Spleen (tissue), 11 donors: ENCODE results near the gene ATF6B. TPM values are rescaled to one million over a fixed set of nuclear protein-coding genes. Genes with fewer than 3 reads are reported as not detected.

Source experiments
- DNase-seq: peaks from one replicate; pipeline ENCODE4 v3.0.0-alpha.2; 2020
- H3K27ac ChIP-seq, 8 donors: fragments of 200-600 bp; sonication (generic) in 7 of 8; 1 replicate in 4 of 8; 2 replicates in 4 of 8; pipeline versions ENCODE4 v1.5.0 to v1.8.0; 2016 to 2021; ENCODE audit warnings: inconsistent platforms in 4 of 8, mild to moderate bottlenecking in 4 of 8, moderate library complexity in 1 of 8
- H3K27me3 ChIP-seq, 7 donors: fragments of 200-600 bp; sonication (generic) in 6 of 7; replicated peaks in 1 of 7; 1 replicate in 4 of 7; 2 replicates in 3 of 7; pipeline versions ENCODE4 v1.5.0 to v1.8.0; 2016 to 2021; ENCODE audit warnings: inconsistent platforms in 3 of 7, mild to moderate bottlenecking in 1 of 7
- H3K36me3 ChIP-seq, 6 donors: fragments of 200-600 bp; sonication (generic) in 5 of 6; 1 replicate in 4 of 6; 2 replicates in 2 of 6; pipeline versions ENCODE4 v1.5.0 to v1.8.0; 2016 to 2021; ENCODE audit warnings: inconsistent platforms in 2 of 6
- H3K4me1 ChIP-seq, 6 donors: fragments of 200-600 bp; sonication (generic) in 5 of 6; 1 replicate in 3 of 6; 2 replicates in 3 of 6; pipeline versions ENCODE4 v1.5.0 to v1.8.0; 2016 to 2021; ENCODE audit warnings: inconsistent platforms in 3 of 6
- H3K4me3 ChIP-seq, 8 donors: fragments of 200-600 bp; sonication (generic) in 7 of 8; 1 replicate in 4 of 8; 2 replicates in 4 of 8; pipeline versions ENCODE4 v1.5.0 to v1.8.0; 2016 to 2021; ENCODE audit warnings: inconsistent platforms in 4 of 8, mild to moderate bottlenecking in 4 of 8, moderate library complexity in 2 of 8
- H3K9me3 ChIP-seq, 8 donors: fragments of 200-600 bp; sonication (generic) in 7 of 8; 1 replicate in 4 of 8; 2 replicates in 4 of 8; pipeline versions ENCODE4 v1.5.0 to v1.8.0; 2016 to 2021; ENCODE audit warnings: inconsistent platforms in 4 of 8
- CTCF ChIP-seq, 11 experiments: fragments of 200-600 bp in 7 of 11; fragments of 450-650 bp in 4 of 11; sonication (generic) in 4 of 11; IDR thresholded peaks in 8 of 11; conservative IDR thresholded peaks in 3 of 11; 1 replicate in 7 of 11; 2 replicates in 4 of 11; pipeline versions ENCODE4 v1.4.0 to v1.8.0; 2016 to 2021; ENCODE audit warnings: antibody characterized with exemption in 11 of 11, inconsistent platforms in 4 of 11, mild to moderate bottlenecking in 1 of 11
- POLR2A ChIP-seq, 3 donors: fragments of 450-650 bp; IDR thresholded peaks; one replicate each; pipeline ENCODE4 v1.5.1; 2017; ENCODE audit warnings: antibody characterized with exemption in 3 of 3, mild to moderate bottlenecking in 1 of 3
- POLR2AphosphoS5 ChIP-seq, 3 donors: sonication (generic); formaldehyde crosslinking; IDR thresholded peaks; one replicate each; pipeline ENCODE4 v1.5.1; 2017; ENCODE audit warnings: antibody characterized with exemption in 3 of 3
- WGBS, 5 donors: extraction: QIAGEN DNeasy Blood & Tissue Kit in 3 of 5; methylation state at CpG; one replicate each; pipeline versions ENCODE4 v1.1.5 to v1.1.7; 2013 to 2018; 5-methylcytosine and 5-hydroxymethylcytosine counted together
- intact Hi-C: fragments of 100-400 bp; cut with DNase I; formaldehyde crosslinking; loops from one replicate; pipeline ENCODE4 v1.15.0; 2023; ENCODE audit warnings: low total_unique reads
- polyA plus RNA-seq, 3 donors: library from polyadenylated mRNA; stranded (reverse); fragments of 200-250 nt; gene quantifications; one replicate each; pipeline ENCODE4 v1.2.1, GENCODE V29; 2013
- total RNA-seq, 7 donors: library from RNA; depleted of rRNA in 3 of 7; stranded (reverse); fragments of >200 nt in 3 of 7; fragmentation: NEBNext Ultra II Directional in 4 of 7; extraction: Animal tissue kit (Norgen Biotek cat#: 25700) in 4 of 7; gene quantifications; one replicate each; pipeline versions ENCODE4 v1.1.0 to v1.2.1, GENCODE V29; 2016 to 2021
- donor health status: healthy with polysubstance abuse.
- donor health status: DM: no; HTN: no; CAD: no; lungs with moderate emphysema.
- donor health status: DM: no; HTN: no; CAD: no.
- donor health status: Bipolar disorder and iron deficiency.
- donor health status: healthy.
- donor health status: DM: no; HTN: no; CAD: no.
- donor health status: DM: yes; HTN: yes; CAD: no.

Gene ATF6B
- total and polyA plus RNA-seq, 10 donors, result 45.3 to 126 (median 92.7) TPM

- Histone ChIP-seq H3K36me3 (peaks cover 0 to 36% (median 0%) of the 10 kb centered on the region in 6 donors), H3K27me3 (peaks cover 0 to 41% (median 20%) of the 10 kb centered on the region in 7 donors), H3K27ac (no peak overlapping the region), H3K4me3 (peak overlapping the region in 2 of 8 donors; percentile 13 to 17), H3K9me3 (no peaks in the 10 kb centered on the region), H3K4me1 (peaks cover 0 to 32% (median 13%) of the 10 kb centered on the region in 6 donors)
- 72 to 95% (median 82%) methylated on average over 3 to 30 of the region's 30 CpGs for WGBS, 5 donors
- intact Hi-C loops, result no loop called here
- TF ChIP-seq POLR2A (IDR thresholded peaks at IDR 0.05) (no peak), POLR2AphosphoS5 (IDR thresholded peaks at IDR 0.05) (no peak), CTCF (IDR thresholded peaks at IDR 0.05 in 8 of 11, conservative IDR thresholded peaks at IDR 0.05 in 3 of 11) (no peak)
- no peak for DNase-seq
Measured at GRCh38 chr6:32095338-32096086, 32.5 kb downstream of the ATF6B start.

GRCh38 chr6:32092760-32093497 is 35.1 kb downstream of the ATF6B start:
- Histone ChIP-seq H3K27ac (peak overlapping the region in 6 of 8 donors; percentile 9 to 58 (median 52)), H3K36me3 (peaks cover 0 to 36% (median 0%) of the 10 kb centered on the region in 6 donors), H3K4me1 (peaks cover 0 to 36% (median 16%) of the 10 kb centered on the region in 6 donors), H3K9me3 (no peaks in the 10 kb centered on the region), H3K4me3 (no peak overlapping the region), H3K27me3 (peaks cover 0 to 31% (median 20%) of the 10 kb centered on the region in 7 donors)
- DNase-seq, result no peak
- TF ChIP-seq POLR2AphosphoS5 (IDR thresholded peaks at IDR 0.05), result no peak
- TF ChIP-seq POLR2A (IDR thresholded peaks at IDR 0.05), result no peak
- TF ChIP-seq CTCF (IDR thresholded peaks at IDR 0.05 in 8 of 11, conservative IDR thresholded peaks at IDR 0.05 in 3 of 11), result no peak
- 69 to 86% (median 75%) methylated on average over 8 of the region's 8 CpGs for WGBS, 5 donors
- intact Hi-C loops, result no loop called here

GRCh38 chr6:32089082-32089828 is 38.8 kb downstream of the ATF6B start:
- peak overlapping the region in 2 of 8 donors; percentile 83 to 85 for H3K27ac ChIP-seq
- H3K4me3 ChIP-seq, result no peak overlapping the region
- WGBS, 5 donors, result 85 to 93% (median 90%) methylated on average over 9 to 10 of the region's 10 CpGs
- no peaks in the 10 kb centered on the region for H3K9me3 ChIP-seq
- peaks cover 11 to 37% (median 21%) of the 10 kb centered on the region in 6 donors for H3K4me1 ChIP-seq
- TF ChIP-seq CTCF (IDR thresholded peaks at IDR 0.05 in 8 of 11, conservative IDR thresholded peaks at IDR 0.05 in 3 of 11), result no peak
- TF ChIP-seq POLR2AphosphoS5 (IDR thresholded peaks at IDR 0.05), result no peak
- peaks cover 0 to 38% (median 13%) of the 10 kb centered on the region in 7 donors for H3K27me3 ChIP-seq
- H3K36me3 ChIP-seq, result peaks cover 0 to 2% (median 0%) of the 10 kb centered on the region in 6 donors
- intact Hi-C loops, result no loop called here
- DNase-seq, result no peak
